Neural cell (in vitro differentiated cells): ENCODE measurements around the gene SAPCD1. TPM values are rescaled to one million over a fixed set of nuclear protein-coding genes. Genes with fewer than 3 reads are reported as not detected.

Experiments
- H2AFZ ChIP-seq: fragments of 200-600, 300-800 bp; sonication (generic), shearing (Covaris generic); 2 replicates; pipeline ENCODE4 v1.6.0; 2014; ENCODE audit warnings: low read depth, mild to moderate bottlenecking, antibody characterized with exemption, low read length, moderate library complexity
- H3F3A ChIP-seq: fragments of 200-600 bp; shearing (Covaris generic); 2 replicates; pipeline ENCODE4 v1.6.1; 2016; ENCODE audit warnings: mild to moderate bottlenecking, moderate library complexity, mixed read lengths, antibody characterized with exemption, low read length; ENCODE audit not compliant: insufficient read depth, poor library complexity, severe bottlenecking
- H3K27ac ChIP-seq: fragments of 200-600, 300-800 bp; sonication (generic), shearing (Covaris generic); 2 replicates; pipeline ENCODE4 v1.5.1; 2014; ENCODE audit warnings: mild to moderate bottlenecking, low read length, moderate library complexity
- H3K27me3 ChIP-seq: fragments of 300-800, 200-600 bp; sonication (generic), shearing (Covaris generic); 2 replicates; pipeline ENCODE4 v1.6.0; 2014; ENCODE audit warnings: mild to moderate bottlenecking, low read depth, low read length, moderate library complexity; ENCODE audit not compliant: insufficient read depth
- H3K36me3 ChIP-seq: fragments of 300-800, 200-600 bp; sonication (generic), shearing (Covaris generic); 2 replicates; pipeline ENCODE4 v1.5.1; 2014; ENCODE audit warnings: mild to moderate bottlenecking, antibody characterized with exemption, low read length, moderate library complexity; ENCODE audit not compliant: insufficient read depth
- H3K4me2 ChIP-seq: fragments of 300-800, 200-600 bp; sonication (generic), shearing (Covaris generic); 2 replicates; pipeline ENCODE4 v1.6.0; 2014; ENCODE audit warnings: mild to moderate bottlenecking, low read length
- H3K4me3 ChIP-seq: fragments of 300-800, 200-600 bp; sonication (generic), shearing (Covaris generic); 2 replicates; pipeline ENCODE4 v1.5.1; 2014; ENCODE audit warnings: mild to moderate bottlenecking, low read length, moderate library complexity
- H3K79me2 ChIP-seq: fragments of 200-600 bp; shearing (Covaris generic); replicated peaks from 2 replicates; pipeline ENCODE4 v1.6.0; 2014; ENCODE audit warnings: mild to moderate bottlenecking, low read length, moderate library complexity; ENCODE audit not compliant: insufficient read depth
- H3K9ac ChIP-seq: fragments of 300-800, 200-600 bp; sonication (generic), shearing (Covaris generic); 2 replicates; pipeline ENCODE4 v1.6.1; 2016; ENCODE audit warnings: mild to moderate bottlenecking, low read length, mixed read lengths
- H3K9me2 ChIP-seq: fragments of 200-600 bp; shearing (Covaris generic); 2 replicates; pipeline ENCODE4 v1.6.1; 2016; ENCODE audit warnings: mild to moderate bottlenecking, low read length, mixed read lengths; ENCODE audit not compliant: insufficient read depth
- H3K9me3 ChIP-seq: fragments of 200-600, 300-800 bp; sonication (generic), shearing (Covaris generic); 2 replicates; pipeline ENCODE4 v1.6.1; 2016; ENCODE audit warnings: mild to moderate bottlenecking, mixed run types, low read length, moderate library complexity, mixed read lengths
- H4K20me1 ChIP-seq: fragments of 200-600 bp; shearing (Covaris generic); 2 replicates; pipeline ENCODE4 v1.6.1; 2016; ENCODE audit warnings: mild to moderate bottlenecking, mixed run types; ENCODE audit not compliant: insufficient read depth
- EP300 ChIP-seq: fragments of 450-650 bp; conservative IDR thresholded peaks from 2 replicates; pipeline ENCODE4 v1.6.1; 2014; ENCODE audit warnings: antibody characterized with exemption, mild to moderate bottlenecking, moderate library complexity; ENCODE audit not compliant: poor library complexity, severe bottlenecking
- EZH2 ChIP-seq: fragments of 200-600, 300-800 bp; shearing (Covaris generic), sonication (generic); IDR thresholded peaks from 2 replicates; pipeline ENCODE4 v1.6.1; 2014; ENCODE audit warnings: antibody characterized with exemption, low read length, borderline replicate concordance, mild to moderate bottlenecking; ENCODE audit not compliant: insufficient read depth, poor library complexity, severe bottlenecking
- MXI1 ChIP-seq: fragments of 450-650 bp; conservative IDR thresholded peaks from 2 replicates; pipeline ENCODE4 v1.6.1; 2014; ENCODE audit warnings: antibody characterized with exemption, mild to moderate bottlenecking; ENCODE audit not compliant: poor library complexity, severe bottlenecking
- POLR2AphosphoS5 ChIP-seq: IDR thresholded peaks from 2 replicates; pipeline ENCODE4 v1.6.1; 2012
- RAD21 ChIP-seq: fragments of 450-650 bp; conservative IDR thresholded peaks from 2 replicates; pipeline ENCODE4 v1.6.1; 2014; ENCODE audit warnings: antibody characterized with exemption, mild to moderate bottlenecking, moderate library complexity
- SMC3 ChIP-seq: fragments of 450-650 bp; conservative IDR thresholded peaks from 2 replicates; pipeline ENCODE4 v1.6.1; 2014; ENCODE audit warnings: antibody characterized with exemption, mild to moderate bottlenecking, moderate library complexity; ENCODE audit not compliant: poor library complexity
- TAF1 ChIP-seq: IDR thresholded peaks from 2 replicates; pipeline ENCODE4 v1.6.1; 2012; ENCODE audit warnings: low read depth
- polyA plus RNA-seq: library from polyadenylated mRNA; depleted of rRNA; stranded (reverse); fragments of >200 nt; gene quantifications from 2 replicates; pipeline ENCODE4 v1.2.3, GENCODE V29; 2014
- TF ChIP-seq, protein P1 (sequence below): fragments of 450-650 bp; IDR thresholded peaks from 2 replicates; pipeline ENCODE4 v1.5.1; 2014; ENCODE audit warnings: antibody characterized with exemption, mild to moderate bottlenecking, moderate library complexity; ENCODE audit not compliant: poor library complexity, severe bottlenecking
- TF ChIP-seq, protein P2 (sequence below): IDR thresholded peaks from 2 replicates; pipeline ENCODE4 v1.6.1; 2012; ENCODE audit warnings: borderline replicate concordance

Gene SAPCD1
- polyA plus RNA-seq, 1 donor from 2014 or later, result not detected

GRCh38 chr6:31781244-31782125 is 19.0 kb downstream of the SAPCD1 start:
- Histone ChIP-seq H3K36me3 (peaks cover 20% of the 10 kb centered on the region), H3K27me3 (no peaks in the 10 kb centered on the region), H3K79me2 (no peaks in the 10 kb centered on the region), H3K9ac (no peak overlapping the region), H3K9me3 (no peaks in the 10 kb centered on the region), H3F3A (no peaks in the 10 kb centered on the region), H3K4me3 (no peak overlapping the region), H4K20me1 (no peaks in the 10 kb centered on the region), H3K4me2 (no peak overlapping the region), H2AFZ (no peak overlapping the region), H3K27ac (no peak overlapping the region), H3K9me2 (no peaks in the 10 kb centered on the region)
- TF ChIP-seq POLR2AphosphoS5 (no peak), EZH2 (no peak), SMC3 (no peak), EP300 (no peak), MXI1 (no peak), TAF1 (no peak), RAD21 (no peak)
- TF ChIP-seq, protein P1, sequence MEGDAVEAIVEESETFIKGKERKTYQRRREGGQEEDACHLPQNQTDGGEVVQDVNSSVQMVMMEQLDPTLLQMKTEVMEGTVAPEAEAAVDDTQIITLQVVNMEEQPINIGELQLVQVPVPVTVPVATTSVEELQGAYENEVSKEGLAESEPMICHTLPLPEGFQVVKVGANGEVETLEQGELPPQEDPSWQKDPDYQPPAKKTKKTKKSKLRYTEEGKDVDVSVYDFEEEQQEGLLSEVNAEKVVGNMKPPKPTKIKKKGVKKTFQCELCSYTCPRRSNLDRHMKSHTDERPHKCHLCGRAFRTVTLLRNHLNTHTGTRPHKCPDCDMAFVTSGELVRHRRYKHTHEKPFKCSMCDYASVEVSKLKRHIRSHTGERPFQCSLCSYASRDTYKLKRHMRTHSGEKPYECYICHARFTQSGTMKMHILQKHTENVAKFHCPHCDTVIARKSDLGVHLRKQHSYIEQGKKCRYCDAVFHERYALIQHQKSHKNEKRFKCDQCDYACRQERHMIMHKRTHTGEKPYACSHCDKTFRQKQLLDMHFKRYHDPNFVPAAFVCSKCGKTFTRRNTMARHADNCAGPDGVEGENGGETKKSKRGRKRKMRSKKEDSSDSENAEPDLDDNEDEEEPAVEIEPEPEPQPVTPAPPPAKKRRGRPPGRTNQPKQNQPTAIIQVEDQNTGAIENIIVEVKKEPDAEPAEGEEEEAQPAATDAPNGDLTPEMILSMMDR, result no peak
- TF ChIP-seq, protein P2, sequence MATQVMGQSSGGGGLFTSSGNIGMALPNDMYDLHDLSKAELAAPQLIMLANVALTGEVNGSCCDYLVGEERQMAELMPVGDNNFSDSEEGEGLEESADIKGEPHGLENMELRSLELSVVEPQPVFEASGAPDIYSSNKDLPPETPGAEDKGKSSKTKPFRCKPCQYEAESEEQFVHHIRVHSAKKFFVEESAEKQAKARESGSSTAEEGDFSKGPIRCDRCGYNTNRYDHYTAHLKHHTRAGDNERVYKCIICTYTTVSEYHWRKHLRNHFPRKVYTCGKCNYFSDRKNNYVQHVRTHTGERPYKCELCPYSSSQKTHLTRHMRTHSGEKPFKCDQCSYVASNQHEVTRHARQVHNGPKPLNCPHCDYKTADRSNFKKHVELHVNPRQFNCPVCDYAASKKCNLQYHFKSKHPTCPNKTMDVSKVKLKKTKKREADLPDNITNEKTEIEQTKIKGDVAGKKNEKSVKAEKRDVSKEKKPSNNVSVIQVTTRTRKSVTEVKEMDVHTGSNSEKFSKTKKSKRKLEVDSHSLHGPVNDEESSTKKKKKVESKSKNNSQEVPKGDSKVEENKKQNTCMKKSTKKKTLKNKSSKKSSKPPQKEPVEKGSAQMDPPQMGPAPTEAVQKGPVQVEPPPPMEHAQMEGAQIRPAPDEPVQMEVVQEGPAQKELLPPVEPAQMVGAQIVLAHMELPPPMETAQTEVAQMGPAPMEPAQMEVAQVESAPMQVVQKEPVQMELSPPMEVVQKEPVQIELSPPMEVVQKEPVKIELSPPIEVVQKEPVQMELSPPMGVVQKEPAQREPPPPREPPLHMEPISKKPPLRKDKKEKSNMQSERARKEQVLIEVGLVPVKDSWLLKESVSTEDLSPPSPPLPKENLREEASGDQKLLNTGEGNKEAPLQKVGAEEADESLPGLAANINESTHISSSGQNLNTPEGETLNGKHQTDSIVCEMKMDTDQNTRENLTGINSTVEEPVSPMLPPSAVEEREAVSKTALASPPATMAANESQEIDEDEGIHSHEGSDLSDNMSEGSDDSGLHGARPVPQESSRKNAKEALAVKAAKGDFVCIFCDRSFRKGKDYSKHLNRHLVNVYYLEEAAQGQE, result no peak

DNA sequence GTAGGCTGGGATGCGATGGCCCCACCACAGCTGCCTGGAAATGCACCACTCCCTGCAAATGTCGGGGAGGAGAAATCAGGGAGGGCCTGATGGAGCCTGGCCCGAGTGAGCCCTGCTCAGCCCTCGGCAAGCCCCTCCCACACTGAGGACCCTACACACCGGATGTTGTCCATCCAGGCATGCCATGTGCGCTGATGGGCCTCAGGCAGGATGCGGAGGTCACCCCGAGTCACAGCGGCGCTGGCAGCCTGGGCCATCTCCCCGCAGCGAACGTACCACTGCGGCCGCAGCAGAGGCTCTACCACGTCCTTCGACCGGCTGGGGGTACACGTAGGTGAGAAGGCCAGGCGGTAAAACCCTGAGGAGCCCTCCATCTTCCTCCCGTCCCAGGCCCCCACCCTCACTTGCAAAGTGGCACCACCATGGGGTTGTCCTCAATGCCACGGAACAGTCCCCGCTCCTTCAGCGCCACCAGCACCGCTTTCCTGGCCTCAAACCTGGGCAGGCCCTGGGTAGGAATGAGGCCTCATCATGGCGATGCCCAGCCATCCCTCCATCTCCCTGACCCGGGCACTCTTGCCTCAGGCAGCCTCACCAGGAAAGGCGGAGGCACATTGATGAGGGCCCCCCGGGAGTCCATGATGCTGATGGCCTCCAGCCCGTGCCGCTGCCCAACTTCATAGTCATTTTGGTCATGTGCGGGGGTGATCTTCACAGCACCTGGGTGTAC is 19.8 kb downstream of the SAPCD1 start:
- no peaks in the 10 kb centered on the region for H3K79me2 ChIP-seq
- no peak overlapping the region for H3K4me2 ChIP-seq
- no peak overlapping the region for H3K4me3 ChIP-seq
- no peak overlapping the region for H3K27ac ChIP-seq
- H3K9me2 ChIP-seq, result no peaks in the 10 kb centered on the region
- H3K9ac ChIP-seq, result no peak overlapping the region
- no peaks in the 10 kb centered on the region for H3K27me3 ChIP-seq
- H3K36me3 ChIP-seq, result peaks cover 20% of the 10 kb centered on the region
- no peaks in the 10 kb centered on the region for H4K20me1 ChIP-seq
- H2AFZ ChIP-seq, result no peak overlapping the region
- H3F3A ChIP-seq, result no peaks in the 10 kb centered on the region
- TF ChIP-seq EZH2 (no peak), EP300 (no peak), TAF1 (no peak), POLR2AphosphoS5 (no peak), MXI1 (no peak), SMC3 (no peak)
- TF ChIP-seq, protein P2, result no peak
- TF ChIP-seq, protein P1, result no peak
- no peaks in the 10 kb centered on the region for H3K9me3 ChIP-seq
